DMS153 treated with DMSO at 0.1 percent for 48 hours (cell line): ENCODE data around the gene BNIP3.
"Not testable (repeated sequence)": the region's sequence is repeated elsewhere in the genome, so short reads cannot be mapped to it uniquely, and the experiment has no call there.

Source experiments
- DNase-seq: peaks from one replicate; lab custom pipeline; 2025; ENCODE audit not compliant: unreplicated experiment; lab: John Stamatoyannopoulos, UW

BNIP3 gene

GRCh38 chr10:131954356-131954965 is 27.3 kb downstream of the BNIP3 start:
- no peak for DNase-seq

DNA sequence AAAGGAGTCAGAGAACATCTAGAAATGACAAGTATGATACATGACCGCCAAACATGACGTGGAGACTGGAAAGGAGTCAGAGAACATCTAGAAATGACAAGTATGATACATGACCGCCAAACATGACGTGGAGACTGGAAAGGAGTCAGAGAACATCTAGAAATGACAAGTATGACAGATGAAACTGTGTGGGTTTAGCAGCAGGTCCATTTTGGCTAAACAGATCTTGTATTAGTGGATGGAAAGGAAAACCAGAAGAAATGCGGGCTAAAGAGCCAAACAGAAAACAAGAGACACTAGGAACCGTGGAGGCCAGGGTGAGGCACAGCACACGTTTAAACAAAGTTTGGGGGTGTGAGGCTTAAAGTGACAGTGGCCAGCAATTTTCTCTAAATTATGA is 31.8 kb downstream of the BNIP3 start:
- not testable (repeated sequence) for DNase-seq

- no peak for DNase-seq
Observed at GRCh38 chr10:131949041-131949862, 32.5 kb downstream of the BNIP3 start.

DNA sequence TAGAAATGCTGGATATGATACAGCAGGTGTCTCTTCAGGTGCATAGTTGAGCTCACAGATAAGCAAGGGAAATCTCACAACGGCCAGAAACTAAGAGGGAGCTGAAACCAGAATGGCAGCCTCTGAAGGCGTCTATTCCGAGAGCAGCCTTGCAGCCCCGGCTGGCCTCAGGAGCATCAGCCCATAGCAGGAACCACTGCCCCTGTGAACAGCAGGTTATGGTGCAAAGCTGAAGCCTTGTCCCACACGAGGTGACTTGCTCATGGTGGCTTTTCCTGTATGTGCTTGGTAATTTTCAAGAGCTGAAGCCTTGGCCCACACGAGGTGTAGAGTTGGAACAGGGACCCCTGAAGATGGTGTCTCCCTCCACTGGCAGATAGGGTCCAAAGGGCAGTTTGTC is 33.2 kb downstream of the BNIP3 start:
- no peak for DNase-seq

DNA sequence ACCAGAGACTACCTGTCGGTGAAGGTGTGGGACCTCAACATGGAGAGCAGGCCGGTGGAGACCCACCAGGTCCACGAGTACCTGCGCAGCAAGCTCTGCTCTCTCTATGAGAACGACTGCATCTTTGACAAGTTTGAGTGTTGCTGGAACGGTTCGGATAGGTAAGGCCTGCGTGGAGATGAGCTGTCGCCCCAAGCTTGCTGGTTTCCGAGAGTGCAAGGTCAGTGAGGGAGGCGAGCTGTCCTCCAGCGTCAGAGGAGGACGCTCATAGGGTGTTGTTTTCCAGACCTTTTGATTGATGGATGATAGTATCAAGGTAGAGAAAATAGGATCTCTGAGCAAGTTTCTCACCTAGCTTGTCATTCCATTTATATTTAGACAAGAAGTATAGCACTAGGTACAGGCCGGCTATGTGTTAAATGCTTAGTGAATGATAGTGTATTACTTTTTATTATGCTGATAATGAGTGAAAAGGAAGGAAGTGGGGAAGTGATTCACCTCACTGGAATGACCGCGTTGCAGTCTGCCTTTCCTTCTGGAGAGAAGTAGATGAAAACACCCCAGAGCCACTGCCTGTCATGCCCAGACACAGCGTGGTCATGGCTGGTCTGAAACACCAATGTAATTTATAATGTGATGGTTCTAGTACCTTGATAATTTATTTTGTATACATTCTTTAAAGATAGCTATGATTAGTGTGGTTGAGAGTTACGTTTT is 33.9 kb downstream of the BNIP3 start:
- DNase-seq: no peak

DNA sequence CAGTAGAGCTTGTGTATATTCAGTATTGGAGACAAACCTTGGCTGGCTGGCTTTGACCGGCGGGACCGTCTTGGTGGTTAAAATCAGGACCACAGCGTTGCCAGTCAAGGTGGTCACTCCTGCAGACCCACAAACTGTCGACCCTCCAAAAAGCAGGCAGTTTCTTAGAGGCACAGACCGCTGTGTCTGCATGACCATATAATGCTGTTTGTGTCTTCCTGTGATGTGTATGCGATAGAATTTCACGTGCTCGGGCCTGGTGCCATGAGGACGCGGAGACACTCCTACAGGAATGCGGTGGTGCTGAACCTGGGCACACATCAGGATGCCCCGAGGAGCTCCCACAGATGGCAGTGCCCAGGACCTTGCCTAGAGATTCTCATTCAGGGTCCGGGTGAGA is 34.8 kb downstream of the BNIP3 start:
- DNase-seq: no peak

DNA sequence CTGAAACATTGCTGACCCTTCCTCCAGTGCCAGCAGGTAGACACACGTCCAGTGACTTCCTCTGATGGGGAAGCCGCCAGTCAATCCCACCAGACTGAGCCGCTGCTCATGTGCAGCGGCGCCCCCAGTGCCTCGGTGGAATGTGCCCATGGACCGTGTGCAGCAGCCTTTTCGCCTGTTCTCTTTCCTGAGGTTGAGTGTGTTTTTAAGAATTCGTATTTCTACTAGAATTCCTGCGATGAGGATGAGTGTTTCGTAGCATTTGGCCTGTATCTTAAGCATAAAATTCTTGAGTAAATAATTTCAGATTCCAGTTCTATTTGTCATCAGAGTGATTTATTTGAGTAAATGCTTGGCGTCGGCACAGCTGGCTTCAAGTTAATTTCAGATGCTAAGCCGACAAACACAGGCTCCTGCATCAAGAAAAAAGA is 35.4 kb downstream of the BNIP3 start:
- no peak for DNase-seq

- DNase-seq: no peak
Observed at GRCh38 chr10:131944976-131945695, 36.6 kb downstream of the BNIP3 start.

- DNase-seq: no peak
Observed at GRCh38 chr10:131944412-131944811, 37.3 kb downstream of the BNIP3 start.

GRCh38 chr10:131943021-131943814 is 38.5 kb downstream of the BNIP3 start:
- DNase-seq: no peak

- DNase-seq: no peak
Observed at GRCh38 chr10:131942455-131942854, 39.3 kb downstream of the BNIP3 start.

GRCh38 chr10:131938681-131939080 is 43.0 kb downstream of the BNIP3 start:
- no peak for DNase-seq

DNA sequence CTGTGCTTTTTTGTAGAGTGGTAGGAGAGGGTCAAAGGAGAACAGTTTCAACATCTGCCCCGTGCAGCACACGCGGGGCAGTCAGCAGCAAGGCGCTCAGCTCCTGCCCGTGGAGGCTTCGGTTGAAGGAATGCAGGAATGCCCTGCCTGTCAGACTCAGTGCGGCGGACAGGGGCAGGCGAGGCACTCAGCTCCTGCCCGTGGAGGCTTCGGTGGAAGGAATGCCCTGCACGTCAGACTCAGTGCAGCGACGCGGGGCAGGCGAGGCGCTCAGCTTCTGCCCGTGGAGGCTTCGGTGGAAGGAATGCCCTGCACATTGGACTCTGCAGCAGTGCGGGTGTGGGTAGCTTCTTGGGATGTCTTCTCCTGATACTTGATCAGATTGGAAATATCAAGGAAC is 43.9 kb downstream of the BNIP3 start:
- DNase-seq: no peak

GRCh38 chr10:131936736-131937135 is 45.0 kb downstream of the BNIP3 start:
- no peak for DNase-seq

DNA sequence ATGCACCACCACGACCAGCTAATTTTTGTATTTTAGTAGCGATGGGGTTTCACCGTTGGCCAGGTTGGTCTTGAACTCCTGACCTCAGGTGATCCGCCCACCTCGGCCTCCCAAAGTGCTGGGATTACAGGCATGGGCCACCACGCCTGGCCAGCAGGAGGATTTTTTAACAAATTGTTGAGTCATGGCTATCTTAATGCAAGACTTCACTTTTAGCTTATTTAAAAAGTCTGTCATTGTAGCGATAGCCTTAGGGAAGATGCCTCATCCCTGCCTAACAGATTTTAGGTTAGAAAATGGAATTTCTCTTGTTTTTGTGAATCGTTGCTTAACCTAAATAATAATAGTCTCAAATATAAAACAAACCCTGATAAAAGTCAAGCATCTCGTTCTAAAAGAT is 45.4 kb downstream of the BNIP3 start:
- no peak for DNase-seq

DNA sequence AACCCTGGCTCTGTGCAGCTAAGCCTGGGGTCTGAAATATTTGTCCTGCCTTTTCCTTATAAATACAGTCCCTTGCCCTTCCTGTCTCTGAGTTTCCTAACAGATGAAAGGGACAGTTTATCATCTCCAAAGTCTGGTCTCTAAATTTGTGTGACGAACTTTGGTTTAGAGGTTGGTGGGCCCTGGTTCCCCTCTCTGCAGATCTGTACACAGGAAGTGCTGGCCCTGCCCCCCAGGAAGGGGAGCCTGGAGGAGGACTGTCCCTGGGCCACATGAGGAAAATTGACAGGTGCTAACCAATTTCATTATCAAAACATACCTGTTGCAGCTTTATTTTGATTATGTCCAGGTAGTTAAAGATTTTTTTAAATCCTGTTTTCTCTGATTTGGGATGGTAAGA is 46.5 kb downstream of the BNIP3 start:
- no peak for DNase-seq

GRCh38 chr10:131934769-131935168 is 47.0 kb downstream of the BNIP3 start:
- DNase-seq: no peak

DNA sequence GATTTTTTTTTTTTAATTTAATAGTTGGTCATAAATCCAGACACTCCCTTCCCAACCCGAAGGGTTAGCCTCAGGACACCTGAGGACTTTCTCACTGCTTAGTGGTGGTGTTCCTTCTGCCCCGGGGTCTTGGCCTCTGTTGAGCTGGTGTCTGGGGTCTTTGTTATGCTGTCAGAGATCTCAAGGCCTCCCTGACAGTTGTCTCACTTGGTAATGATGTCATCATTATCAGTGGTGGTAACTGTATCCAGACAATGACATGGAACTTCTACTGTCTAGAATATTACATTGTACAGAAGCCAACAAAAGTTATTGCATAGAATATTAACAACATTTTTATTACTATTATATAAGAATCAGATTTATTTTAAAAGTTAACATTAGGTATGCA is 48.0 kb downstream of the BNIP3 start:
- DNase-seq: no peak

- no peak for DNase-seq
Observed at GRCh38 chr10:131933016-131933695, 48.6 kb downstream of the BNIP3 start.

DNA sequence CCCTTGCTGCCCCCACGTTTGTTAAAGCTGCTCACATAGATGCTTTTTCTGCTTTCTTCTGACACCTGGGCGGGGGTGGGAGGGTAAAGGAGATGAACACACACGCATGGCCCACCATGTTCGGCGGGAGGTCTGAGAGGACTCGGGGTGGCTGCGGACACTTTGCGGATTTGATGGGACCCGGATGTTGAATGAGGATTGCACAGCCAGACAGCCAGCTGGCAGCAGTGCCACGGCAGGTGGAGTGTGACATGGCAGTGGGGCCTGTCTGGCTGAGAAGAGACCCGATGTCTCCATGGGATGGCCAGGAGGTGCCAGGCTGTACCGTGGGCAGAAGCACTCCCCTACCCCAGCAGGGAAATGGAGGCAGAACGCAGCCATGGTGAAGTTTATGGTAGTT is 49.7 kb downstream of the BNIP3 start:
- no peak for DNase-seq
